Measurements from ENCODE around the gene ZNF605.
"Not testable (repeated sequence)": the region's sequence is repeated elsewhere in the genome, so short reads cannot be mapped to it uniquely, and the experiment has no call there.

The ZNF605 gene

GRCh38 chr12:132948146-132949066 is 7.7 kb downstream of the ZNF605 start:
- no peak for DNase-seq

GRCh38 chr12:132946246-132946820 is 9.8 kb downstream of the ZNF605 start:
- no peak for DNase-seq

DNA sequence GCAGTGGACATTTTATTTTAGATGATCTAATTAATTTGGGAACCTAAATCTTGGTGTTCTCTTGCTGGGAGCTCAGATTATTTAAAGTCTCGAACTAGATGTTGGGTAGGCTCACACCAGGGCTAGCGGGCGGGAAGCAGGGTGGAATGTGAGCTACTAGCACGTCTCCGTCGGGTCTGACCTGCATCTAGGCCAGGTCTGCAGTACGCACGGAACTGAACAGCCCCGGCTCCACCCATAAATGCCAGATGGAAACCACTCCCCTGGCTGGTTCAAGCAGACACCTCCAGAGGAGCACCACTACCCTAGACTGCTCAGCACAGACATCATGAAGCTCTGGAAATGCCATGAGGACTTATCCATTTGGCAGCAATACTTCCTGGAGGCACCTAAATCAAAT is 10.3 kb downstream of the ZNF605 start:
- DNase-seq, result no peak

DNA sequence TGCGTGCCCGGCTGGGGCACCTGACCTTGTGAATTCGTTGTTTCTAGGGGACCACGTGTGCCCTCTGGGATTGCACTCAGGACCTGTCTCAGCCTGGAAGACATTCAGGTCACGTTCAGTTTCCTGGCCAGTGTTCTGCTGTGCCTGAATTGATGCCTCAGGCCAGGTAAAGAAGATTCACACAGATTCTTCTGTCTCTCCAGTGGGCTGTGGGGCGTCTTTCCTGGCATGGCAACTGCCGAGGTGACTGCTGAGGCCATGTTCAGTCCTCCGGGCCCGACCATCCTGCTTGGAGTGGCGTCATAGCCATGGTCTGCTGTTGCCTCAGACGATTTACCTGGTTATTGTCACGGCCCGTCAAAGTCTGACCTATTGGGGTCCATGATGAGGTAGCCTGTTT is 13.5 kb downstream of the ZNF605 start:
- no peak for DNase-seq

GRCh38 chr12:132941336-132941954 is 14.7 kb downstream of the ZNF605 start:
- DNase-seq, result no peak

DNA sequence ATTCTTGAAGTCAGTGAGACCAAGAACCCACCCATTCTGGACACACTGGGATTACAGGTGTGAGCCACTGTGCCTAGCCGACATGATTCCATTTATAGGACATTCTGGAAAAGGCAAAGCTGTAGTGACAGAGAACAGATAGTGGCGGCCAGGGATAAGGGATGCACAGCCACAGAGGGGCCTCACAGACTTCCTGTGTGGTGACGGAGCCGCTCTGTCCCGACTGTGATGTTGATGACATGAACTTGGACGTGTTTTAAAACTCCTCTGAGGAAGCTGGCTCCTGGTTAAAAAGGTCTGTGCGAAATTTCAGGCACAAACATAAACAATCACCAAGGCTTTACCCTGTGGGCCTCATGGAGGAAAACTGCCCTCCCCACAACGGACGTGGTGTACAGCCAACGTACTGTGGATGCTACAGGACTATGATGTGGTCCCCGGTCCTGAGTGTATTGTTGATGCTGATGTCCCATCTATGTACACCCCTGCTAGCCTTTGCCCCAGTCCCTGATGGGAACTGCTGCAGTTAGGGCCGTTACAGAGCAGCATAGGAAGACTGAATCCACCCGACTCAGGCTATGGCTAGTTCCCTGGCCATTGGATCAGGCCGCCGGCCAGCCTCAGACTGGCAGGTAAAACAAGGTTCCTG is 15.9 kb downstream of the ZNF605 start:
- DNase-seq, result no peak

DNA sequence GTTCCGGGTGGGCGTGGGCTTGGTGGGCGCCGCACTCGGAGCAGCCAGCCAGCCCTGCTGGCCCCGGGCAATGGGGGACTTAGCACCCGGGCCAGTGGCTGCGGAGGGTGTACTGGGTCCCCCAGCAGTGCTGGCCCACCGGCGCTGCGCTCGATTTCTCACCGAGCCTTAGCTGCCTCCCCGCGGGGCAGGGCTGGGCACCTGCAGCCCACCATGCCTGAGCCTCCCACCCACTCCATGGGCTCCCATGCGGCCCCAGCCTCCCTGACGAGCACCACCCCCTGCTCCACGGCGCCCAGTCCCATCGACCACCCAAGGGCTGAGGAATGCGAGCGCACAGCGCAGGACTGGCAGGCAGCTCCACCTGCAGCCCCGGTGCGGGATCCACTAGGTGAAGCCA is 17.3 kb downstream of the ZNF605 start:
- DNase-seq, result not testable (repeated sequence)

- no peak for DNase-seq
These were observed 18.6 kb downstream of the ZNF605 start for GRCh38 chr12:132937476-132937875.

GRCh38 chr12:132936921-132937320 is 19.2 kb downstream of the ZNF605 start:
- not testable (repeated sequence) for DNase-seq

GRCh38 chr12:132936163-132936562 is 19.9 kb downstream of the ZNF605 start:
- no peak for DNase-seq

GRCh38 chr12:132926415-132926833 is 29.7 kb downstream of the ZNF605 start:
- DNase-seq, result no peak

DNA sequence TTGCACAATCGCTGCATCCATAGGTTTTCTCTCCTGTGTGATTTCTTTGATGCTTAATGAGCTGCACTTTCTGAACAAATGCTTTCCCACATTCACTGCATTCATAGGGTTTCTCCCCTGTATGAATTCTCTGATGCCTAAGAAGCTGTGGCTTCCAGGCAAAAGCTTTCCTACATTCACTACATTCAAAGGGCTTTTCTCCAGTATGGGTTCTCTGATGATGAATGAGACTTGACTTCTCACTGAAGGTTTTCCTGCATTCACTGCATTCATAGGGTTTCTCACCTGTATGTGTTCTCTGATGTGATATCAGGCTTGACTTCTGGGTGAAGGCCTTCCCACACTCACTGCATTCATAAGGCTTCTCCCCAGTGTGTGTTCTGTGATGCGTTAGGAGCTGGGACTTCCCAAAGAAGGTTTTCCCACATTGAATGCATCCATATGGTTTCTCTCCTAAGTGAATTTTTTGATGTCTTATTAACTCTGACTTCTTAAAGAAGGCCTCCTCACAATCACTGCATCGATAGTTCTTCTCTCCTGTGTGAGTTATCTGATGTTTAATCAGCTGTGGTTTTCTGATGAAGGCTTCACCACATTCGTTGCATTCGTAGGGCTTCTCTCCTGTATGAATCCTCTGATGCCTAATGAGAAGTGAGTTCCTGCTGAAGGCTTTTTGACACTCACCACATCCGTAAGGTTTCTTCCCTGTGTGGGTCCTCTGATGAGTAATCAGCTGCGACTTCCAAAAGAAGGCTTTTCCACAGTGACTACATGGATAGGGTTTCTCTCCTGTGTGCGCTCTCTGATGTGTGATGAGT is 30.3 kb downstream of the ZNF605 start:
- DNase-seq, result no peak

- no peak for DNase-seq
These were observed 31.8 kb downstream of the ZNF605 start for GRCh38 chr12:132924356-132924755.

GRCh38 chr12:132923356-132923909 is 32.7 kb downstream of the ZNF605 start:
- DNase-seq, result no peak

DNA sequence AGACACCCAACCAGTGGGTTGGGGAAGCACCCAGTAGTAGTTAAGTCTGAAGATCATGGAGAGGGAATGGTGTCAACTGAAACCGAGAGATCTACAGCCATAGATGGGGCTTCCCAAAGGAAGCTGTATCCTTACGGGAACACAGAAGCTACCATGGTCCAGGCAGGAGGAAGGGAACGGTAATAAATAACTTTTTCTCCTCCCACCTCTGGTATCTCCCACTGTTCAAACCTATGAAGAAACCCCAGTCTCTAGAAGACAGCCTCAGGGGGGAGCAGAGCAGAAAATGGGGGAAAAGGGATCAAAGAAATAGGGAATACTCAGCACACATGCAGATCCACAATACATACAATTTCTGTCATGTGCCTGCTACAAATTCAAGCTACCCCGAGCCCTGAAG is 33.4 kb downstream of the ZNF605 start:
- no peak for DNase-seq

GRCh38 chr12:132921685-132922084 is 34.4 kb downstream of the ZNF605 start:
- DNase-seq, result no peak

- DNase-seq, result no peak
These were observed 37.4 kb downstream of the ZNF605 start for GRCh38 chr12:132918680-132919079.

GRCh38 chr12:132909030-132909368 is 47.1 kb downstream of the ZNF605 start:
- no peak for DNase-seq

DNA sequence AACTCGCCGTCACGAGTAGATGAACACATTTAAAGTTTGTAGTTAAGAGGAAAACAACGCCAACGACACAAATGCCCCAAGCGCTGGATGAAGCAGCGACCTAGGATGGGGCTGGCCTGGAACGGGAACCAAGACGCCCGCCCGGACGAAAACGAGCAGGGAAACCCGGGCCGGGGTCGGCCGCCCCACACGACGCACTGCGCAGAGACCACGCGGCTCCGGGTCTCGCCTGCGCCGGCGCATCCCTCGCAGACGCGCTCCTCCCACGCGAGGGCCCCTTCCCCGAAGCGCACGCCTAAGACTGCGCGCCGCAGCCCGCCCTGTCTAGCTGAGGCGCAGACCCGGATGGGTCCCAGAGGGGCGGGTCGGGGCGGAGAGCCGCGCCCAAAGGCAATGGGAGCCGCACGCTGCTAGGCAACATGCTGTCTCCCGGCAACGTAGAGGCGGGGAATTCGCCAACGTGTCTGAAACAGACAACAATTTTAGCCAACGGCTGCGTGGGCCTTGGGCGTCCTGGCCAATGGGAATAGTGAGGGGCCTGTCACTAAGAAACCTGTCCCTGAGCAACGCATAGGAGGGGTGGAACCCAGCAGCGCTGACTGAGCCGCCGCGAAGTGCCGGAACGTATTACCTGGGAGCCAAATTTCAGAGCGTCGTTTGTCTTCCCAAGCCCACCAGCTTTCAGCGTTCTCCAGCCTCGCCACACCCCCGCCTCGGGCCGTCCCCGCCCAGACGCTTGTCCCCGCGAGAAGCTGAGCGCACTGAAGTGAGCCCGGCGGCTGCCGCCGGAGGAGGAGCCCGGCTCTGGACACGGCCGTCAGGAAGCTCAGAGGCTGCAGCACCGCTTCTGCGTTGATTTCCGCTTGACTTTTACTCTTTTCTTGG is 47.7 kb downstream of the ZNF605 start:
- peak; percentile 97 to 98 for DNase-seq

GRCh38 chr12:132907789-132908144 is 48.3 kb downstream of the ZNF605 start:
- DNase-seq, result not testable (repeated sequence)

DNA sequence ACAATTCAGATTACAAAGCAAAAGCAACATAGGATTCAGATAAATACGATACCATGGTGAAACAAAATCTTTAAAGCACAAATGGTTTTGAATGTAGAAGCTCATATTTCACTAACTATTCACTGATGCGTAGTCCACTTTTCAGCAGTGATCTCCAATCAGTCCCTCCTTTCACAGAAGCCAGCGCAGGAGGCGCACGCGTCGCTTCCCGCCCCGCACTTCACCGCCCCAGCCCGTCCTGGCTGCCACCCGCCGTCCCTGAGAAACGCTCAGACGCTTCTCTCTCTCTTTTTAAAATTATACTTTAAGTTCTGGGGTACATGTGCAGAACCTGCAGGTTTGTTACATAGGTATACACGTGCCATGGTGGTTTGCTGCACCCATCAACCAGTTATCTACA is 48.9 kb downstream of the ZNF605 start:
- DNase-seq, result no peak

Measured in SW 1271 (cell line).